Lower leg skin (tissue), 4 donors: ENCODE data around the gene EDNRA. TPM values are rescaled to one million over a fixed set of nuclear protein-coding genes. Genes with fewer than 3 reads are reported as not detected.

Source experiments
- DNase-seq, 2 donors: peaks; one replicate each; pipeline ENCODE4 v3.0.0-alpha.2; 2019; ENCODE audit warnings: low spot score in 2 of 2
- H3K4me3 ChIP-seq: fragments of 200-600 bp; sonication (generic); 2 replicates; pipeline ENCODE4 v1.5.1; 2017; ENCODE audit warnings: mild to moderate bottlenecking, low read depth; ENCODE audit not compliant: poor library complexity, severe bottlenecking
- CTCF ChIP-seq, 3 donors: fragments of 450-650 bp; IDR thresholded peaks; one replicate each; pipeline ENCODE4 v1.5.1; 2016; ENCODE audit warnings: antibody characterized with exemption in 3 of 3, mild to moderate bottlenecking in 3 of 3, moderate library complexity in 2 of 3
- POLR2A ChIP-seq, 2 donors: fragments of 450-650 bp; IDR thresholded peaks; one replicate each; pipeline ENCODE4 v1.6.1; 2016 to 2017; ENCODE audit warnings: antibody characterized with exemption in 2 of 2, mild to moderate bottlenecking in 1 of 2, moderate library complexity in 1 of 2
- WGBS, 2 donors: methylation state at CpG; one replicate each; pipeline ENCODE4 v1.1.5; 2018; 5-methylcytosine and 5-hydroxymethylcytosine counted together
- intact Hi-C: fragments of 100-400 bp; cut with DNase I; formaldehyde crosslinking; loops from one replicate; pipeline ENCODE4 v1.15.0; 2023; ENCODE audit warnings: low total_unique reads
- total RNA-seq, 4 donors: library from RNA; depleted of rRNA; stranded (reverse); fragments of >200 nt; gene quantifications; one replicate each; pipeline ENCODE4 v1.1.0, GENCODE V29; 2016

The EDNRA gene
- total RNA-seq, 4 donors from 2014 or later = 2.1 to 10.3 (median 6.0) TPM

- H3K4me3 ChIP-seq = no peak overlapping the region
- no peak for TF ChIP-seq CTCF (IDR thresholded peaks at IDR 0.05)
- no peak for TF ChIP-seq POLR2A (IDR thresholded peaks at IDR 0.05)
- WGBS, 2 donors = 67 to 68% methylated on average over 2 of the region's 2 CpGs
- DNase-seq = no peak
- intact Hi-C loops = no loop called here
Observed at GRCh38 chr4:147532896-147533295, 52.0 kb downstream of the EDNRA start.

GRCh38 chr4:147533331-147533730, 52.4 kb downstream of the EDNRA start:
- 69 to 79% methylated on average over 1 of the region's 1 CpG for WGBS, 2 donors
- no peak for DNase-seq
- TF ChIP-seq CTCF (IDR thresholded peaks at IDR 0.05) = no peak
- TF ChIP-seq POLR2A (IDR thresholded peaks at IDR 0.05) = no peak
- intact Hi-C loops = no loop called here
- H3K4me3 ChIP-seq = no peak overlapping the region

GRCh38 chr4:147535124-147535523, 54.2 kb downstream of the EDNRA start:
- WGBS, 2 donors = 87% methylated on average over 6 of the region's 6 CpGs
- intact Hi-C loops = no loop called here
- no peak for DNase-seq
- TF ChIP-seq CTCF (IDR thresholded peaks at IDR 0.05) = no peak
- TF ChIP-seq POLR2A (IDR thresholded peaks at IDR 0.05) = no peak
- no peak overlapping the region for H3K4me3 ChIP-seq

- TF ChIP-seq CTCF (IDR thresholded peaks at IDR 0.05) (no peak), POLR2A (IDR thresholded peaks at IDR 0.05) (no peak)
- no peak for DNase-seq
- intact Hi-C loops = no loop called here
- 86% methylated on average over 3 of the region's 3 CpGs for WGBS, 2 donors
- no peak overlapping the region for H3K4me3 ChIP-seq
Observed at GRCh38 chr4:147538711-147539110, 57.8 kb downstream of the EDNRA start.

GRCh38 chr4:147539959-147540358, 59.1 kb downstream of the EDNRA start:
- no peak overlapping the region for H3K4me3 ChIP-seq
- WGBS, 2 donors = 71 to 80% methylated on average over 4 of the region's 4 CpGs
- intact Hi-C loops = no loop called here
- DNase-seq = no peak
- no peak for TF ChIP-seq POLR2A (IDR thresholded peaks at IDR 0.05)
- TF ChIP-seq CTCF (IDR thresholded peaks at IDR 0.05) = no peak

GRCh38 chr4:147542229-147542990, 61.5 kb downstream of the EDNRA start:
- intact Hi-C loops = no loop called here
- WGBS, 2 donors = 70 to 72% methylated on average over 17 of the region's 17 CpGs
- TF ChIP-seq POLR2A (IDR thresholded peaks at IDR 0.05) (no peak), CTCF (IDR thresholded peaks at IDR 0.05) (no peak)
- no peak for DNase-seq
- H3K4me3 ChIP-seq = no peak overlapping the region
